ENCODE data around the gene PRRT3.

Gene PRRT3

GRCh38 chr3:9914559-9915253 is 37.5 kb downstream of the PRRT3 start:
- in situ Hi-C loops (cut with MboI; ENCODE audit: low pct_unique_long_range_greater_than_20kb, low sequenced_read_pairs, unreplicated experiment) = no loop called here
- no peak for TF ChIP-seq CTCF (IDR thresholded peaks at IDR 0.05; ENCODE audit: extremely low read depth, insufficient read depth, missing control alignments)
- peak; percentile 49 for DNase-seq (ENCODE audit: low spot score)

GRCh38 chr3:9914011-9914410 is 38.2 kb downstream of the PRRT3 start:
- in situ Hi-C loops (cut with MboI; ENCODE audit: low pct_unique_long_range_greater_than_20kb, low sequenced_read_pairs, unreplicated experiment) = no loop called here
- no peak for DNase-seq (ENCODE audit: low spot score)
- no peak for TF ChIP-seq CTCF (IDR thresholded peaks at IDR 0.05; ENCODE audit: extremely low read depth, insufficient read depth, missing control alignments)

- in situ Hi-C loops (cut with MboI; ENCODE audit: low pct_unique_long_range_greater_than_20kb, low sequenced_read_pairs, unreplicated experiment) = no loop called here
- no peak for TF ChIP-seq CTCF (IDR thresholded peaks at IDR 0.05; ENCODE audit: extremely low read depth, insufficient read depth, missing control alignments)
- DNase-seq (ENCODE audit: low spot score) = no peak
Measured at GRCh38 chr3:9913601-9914000, 38.6 kb downstream of the PRRT3 start.

- TF ChIP-seq CTCF (IDR thresholded peaks at IDR 0.05; ENCODE audit: extremely low read depth, insufficient read depth, missing control alignments) = no peak
- DNase-seq (ENCODE audit: low spot score) = no peak
- in situ Hi-C loops (cut with MboI; ENCODE audit: low pct_unique_long_range_greater_than_20kb, low sequenced_read_pairs, unreplicated experiment) = no loop called here
Measured at GRCh38 chr3:9912294-9912935, 39.8 kb downstream of the PRRT3 start.

- in situ Hi-C loops (cut with MboI; ENCODE audit: low pct_unique_long_range_greater_than_20kb, low sequenced_read_pairs, unreplicated experiment) = no loop called here
- TF ChIP-seq CTCF (IDR thresholded peaks at IDR 0.05; ENCODE audit: extremely low read depth, insufficient read depth, missing control alignments) = no peak
- no peak for DNase-seq (ENCODE audit: low spot score)
Measured at GRCh38 chr3:9911863-9912262, 40.3 kb downstream of the PRRT3 start.

GRCh38 chr3:9909221-9910013 is 42.8 kb downstream of the PRRT3 start:
- no peak for DNase-seq (ENCODE audit: low spot score)
- in situ Hi-C loops (cut with MboI; ENCODE audit: low pct_unique_long_range_greater_than_20kb, low sequenced_read_pairs, unreplicated experiment) = no loop called here
- TF ChIP-seq CTCF (IDR thresholded peaks at IDR 0.05; ENCODE audit: extremely low read depth, insufficient read depth, missing control alignments) = no peak
